NCI-H2107 (cell line): ENCODE measurements around the gene LDHD.

Experiments used
- DNase-seq: peaks from one replicate; lab custom pipeline; 2025; lab: John Stamatoyannopoulos, UW

LDHD gene

DNA sequence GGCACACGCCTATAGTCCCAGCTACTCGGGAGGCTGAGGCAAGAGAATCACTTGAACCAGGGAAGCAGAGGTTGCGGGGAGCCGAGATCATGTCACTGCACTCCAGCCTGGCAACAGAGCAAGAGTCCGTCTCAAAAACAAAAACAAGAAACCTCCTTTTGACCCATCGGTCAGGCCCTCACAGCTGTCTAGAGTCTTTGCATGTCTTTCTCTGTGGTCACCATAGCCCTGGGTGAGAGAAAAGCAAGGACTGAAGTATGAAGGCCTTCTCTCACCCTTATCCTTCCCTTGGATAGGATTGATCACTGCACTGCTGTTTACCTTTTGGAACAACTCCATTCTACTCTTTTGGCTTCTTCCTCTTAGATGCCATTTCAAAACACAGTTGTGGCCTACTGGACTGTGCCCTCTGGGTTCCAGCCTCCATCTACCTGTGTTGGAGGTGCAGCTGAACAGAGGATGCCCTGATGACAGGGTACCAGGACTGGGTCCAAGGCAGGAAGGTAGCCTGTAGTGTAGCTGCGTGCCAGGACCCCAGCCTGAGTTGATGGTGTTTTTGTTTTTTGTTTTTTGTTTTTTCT, 37.1 kb downstream of the LDHD start:
- DNase-seq: no peak

DNA sequence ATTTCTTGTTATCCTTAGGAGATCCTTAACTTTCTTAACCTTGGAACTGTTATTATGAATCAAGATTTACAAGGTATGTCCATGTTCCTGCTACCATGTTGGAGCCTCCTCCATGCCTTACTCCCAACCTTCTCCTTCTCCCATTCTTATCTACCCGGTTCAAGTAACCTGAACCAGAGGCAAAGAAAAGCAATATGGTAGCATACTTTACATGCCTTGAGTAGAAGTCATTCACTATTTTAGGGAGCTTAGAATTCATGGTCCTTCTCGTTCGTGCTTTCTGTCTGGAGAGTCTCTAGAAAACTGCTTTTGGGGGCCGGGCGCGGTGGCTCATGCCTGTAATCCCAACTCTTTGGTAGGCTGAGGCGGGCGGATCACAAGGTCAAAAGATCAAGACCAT, 37.7 kb downstream of the LDHD start:
- DNase-seq: no peak

DNA sequence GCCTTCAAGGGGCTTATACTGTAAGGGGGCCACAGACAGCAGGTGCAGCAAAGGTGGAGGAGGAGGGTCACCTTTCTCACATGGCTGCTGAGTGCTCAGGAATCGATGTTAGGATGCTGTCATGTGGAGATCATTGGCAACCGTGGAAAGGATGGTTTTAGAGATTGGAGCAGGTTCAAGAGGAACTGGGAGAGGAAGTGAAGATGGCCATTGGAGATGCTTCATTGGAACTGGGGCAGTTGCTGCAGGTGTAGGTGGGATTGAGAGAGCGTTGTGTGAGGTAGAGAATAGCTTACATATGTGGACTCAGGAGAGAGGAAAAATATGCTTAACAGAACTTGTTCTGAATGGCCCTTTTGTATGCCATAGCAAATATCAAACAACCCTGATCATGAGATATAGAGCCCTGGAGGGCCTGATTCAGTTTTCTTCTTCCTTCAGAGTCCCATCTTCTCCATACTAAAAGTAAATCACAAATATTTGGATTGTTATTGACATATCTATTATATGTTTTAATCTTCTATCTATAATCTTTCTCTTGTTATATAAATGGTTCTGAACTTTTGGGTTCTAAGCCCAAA, 40.8 kb downstream of the LDHD start:
- no peak for DNase-seq

DNA sequence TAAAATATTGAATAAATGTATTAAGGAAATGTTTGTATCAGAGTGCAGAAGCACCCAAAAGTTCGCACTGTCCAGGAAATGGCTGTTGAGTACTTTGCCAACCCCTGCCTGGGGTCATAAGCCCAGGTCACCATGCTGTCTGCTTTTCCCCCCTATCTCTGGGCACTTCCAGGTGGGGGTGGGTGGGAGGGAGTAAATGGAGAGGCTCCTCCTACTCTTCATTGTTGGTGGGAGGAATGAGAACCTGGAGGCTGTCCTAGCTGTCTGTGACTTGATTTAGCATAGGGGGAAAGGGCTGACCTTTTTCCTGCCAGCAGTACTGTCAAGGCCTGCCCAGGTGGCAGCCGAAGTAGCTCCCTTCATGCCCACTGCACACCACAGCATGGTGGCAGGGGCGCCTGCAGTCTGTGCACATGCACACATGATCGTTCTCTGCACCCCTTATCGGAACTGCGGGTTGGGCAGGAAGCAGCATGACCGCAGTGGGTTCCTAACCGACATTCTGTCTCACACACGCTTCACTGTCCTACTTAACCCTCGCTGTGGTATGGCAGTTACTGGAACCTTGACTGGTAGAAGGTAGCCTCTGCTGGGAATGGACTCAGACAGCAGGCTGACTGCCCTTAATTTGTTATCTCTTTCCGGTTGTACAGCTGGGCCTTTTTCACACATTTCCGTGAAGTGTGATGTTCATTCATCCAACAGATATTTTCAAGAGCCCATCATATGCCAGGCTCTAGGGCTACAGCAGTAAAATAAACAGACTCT, 41.5 kb downstream of the LDHD start:
- DNase-seq: no peak

DNA sequence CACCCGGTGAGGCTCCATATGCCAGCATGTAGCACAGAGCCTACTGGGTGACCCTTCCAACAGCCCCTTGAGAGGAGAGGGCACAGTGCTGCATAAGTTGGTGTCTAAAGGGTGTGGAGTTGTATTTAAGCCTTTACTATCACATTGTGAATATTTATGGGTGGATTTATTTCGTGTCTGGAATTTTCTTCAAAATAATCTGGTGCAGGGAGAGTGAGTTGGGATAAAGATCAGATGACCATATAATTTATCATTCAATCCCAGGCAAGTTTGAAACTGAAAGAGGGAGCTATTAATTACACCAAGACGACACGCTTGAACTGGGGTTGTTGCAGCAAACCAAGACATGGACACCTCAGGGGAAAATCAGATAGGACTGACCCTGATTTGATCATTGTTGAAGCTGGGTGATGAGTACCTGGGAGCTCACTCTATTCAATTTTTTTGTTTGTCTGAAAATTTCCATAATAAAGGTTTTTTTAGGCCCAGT, 42.2 kb downstream of the LDHD start:
- no peak for DNase-seq

DNA sequence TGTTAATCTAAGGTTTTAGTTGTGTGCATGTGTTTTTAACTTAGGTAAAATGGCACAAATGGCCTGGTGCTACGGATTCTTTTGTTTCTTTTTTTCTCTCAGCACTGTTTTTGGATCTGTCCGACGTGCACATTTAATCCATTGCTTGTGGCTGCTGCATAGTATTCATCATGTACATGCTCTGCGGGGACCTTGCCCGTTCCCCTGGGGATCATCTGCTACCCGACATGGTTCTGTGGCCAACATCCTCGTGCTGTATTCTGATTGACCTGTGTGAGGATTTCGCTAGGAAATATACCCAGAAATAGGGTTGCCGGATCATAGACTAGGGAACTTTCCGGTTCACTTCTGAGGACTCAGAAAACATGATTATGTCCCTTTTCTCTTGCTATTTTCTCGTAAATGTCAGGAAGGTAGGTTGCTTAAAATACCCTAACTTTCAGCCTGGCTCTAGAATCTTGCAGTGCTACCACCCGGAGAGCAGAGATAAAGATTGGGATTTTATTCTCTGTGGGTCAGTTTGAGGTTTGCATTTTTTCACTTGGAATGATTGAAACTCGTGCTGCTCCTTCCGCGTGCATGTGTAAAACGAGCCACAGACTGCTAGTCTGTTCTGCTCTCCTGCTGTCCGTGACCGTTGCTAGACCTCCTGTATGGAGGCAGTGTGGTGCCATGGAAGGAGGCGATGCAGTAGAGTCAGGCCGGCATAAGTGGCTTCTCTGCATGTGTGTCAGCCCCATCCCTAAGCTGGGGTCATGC, 42.9 kb downstream of the LDHD start:
- DNase-seq: no peak

DNA sequence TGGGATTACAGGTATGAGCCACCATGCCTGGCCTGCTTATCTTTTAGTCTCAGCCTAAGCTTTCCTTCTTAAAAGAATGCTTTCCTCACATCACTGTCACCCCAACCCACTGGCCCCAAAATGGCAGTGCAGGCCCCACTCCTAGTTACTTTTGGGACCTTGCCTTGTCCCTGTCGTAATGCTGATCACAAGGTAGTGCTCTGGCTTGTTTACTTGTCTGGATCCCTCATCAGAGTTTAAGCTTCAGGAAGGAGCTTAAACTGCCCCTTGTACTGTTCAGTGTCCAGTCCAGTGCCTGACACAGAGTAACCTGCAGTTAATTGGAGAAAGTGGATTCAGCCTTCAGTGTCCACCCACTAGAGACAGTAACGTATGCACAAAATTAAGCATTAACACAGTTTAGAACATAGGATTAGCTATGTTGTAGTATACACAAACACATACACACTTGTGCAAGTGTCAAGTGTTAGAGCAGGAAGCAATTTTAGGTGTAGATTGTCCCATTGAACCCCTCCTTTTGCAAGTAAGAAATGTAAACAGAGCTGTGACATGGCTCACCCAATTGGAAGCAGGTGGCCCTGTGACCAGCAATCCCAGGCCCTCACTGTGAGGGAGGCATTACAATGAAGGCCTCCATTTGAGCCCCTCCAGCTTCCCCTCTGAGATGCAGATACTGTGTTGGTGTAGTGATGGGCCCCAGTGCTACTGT, 44.2 kb downstream of the LDHD start:
- DNase-seq: no peak

DNA sequence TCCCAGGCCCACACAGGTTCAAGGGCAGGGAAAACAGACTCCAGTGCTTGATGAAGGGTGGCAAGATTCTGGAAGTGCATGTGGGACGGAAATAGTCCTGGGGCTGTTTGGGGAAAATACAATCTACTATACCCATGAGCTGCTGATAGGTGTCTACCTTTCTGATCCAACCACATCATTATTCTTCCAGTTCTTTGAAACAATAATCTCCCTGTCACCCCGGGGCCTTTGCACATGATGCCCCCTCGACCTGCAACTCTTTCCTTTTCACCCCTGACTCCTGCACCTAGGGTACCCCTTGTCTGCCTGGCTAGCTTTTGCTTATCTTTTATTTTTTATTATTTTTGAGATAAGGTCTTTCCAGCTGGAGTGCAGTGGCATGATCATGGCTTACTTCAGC, 45.0 kb downstream of the LDHD start:
- DNase-seq: no peak

DNA sequence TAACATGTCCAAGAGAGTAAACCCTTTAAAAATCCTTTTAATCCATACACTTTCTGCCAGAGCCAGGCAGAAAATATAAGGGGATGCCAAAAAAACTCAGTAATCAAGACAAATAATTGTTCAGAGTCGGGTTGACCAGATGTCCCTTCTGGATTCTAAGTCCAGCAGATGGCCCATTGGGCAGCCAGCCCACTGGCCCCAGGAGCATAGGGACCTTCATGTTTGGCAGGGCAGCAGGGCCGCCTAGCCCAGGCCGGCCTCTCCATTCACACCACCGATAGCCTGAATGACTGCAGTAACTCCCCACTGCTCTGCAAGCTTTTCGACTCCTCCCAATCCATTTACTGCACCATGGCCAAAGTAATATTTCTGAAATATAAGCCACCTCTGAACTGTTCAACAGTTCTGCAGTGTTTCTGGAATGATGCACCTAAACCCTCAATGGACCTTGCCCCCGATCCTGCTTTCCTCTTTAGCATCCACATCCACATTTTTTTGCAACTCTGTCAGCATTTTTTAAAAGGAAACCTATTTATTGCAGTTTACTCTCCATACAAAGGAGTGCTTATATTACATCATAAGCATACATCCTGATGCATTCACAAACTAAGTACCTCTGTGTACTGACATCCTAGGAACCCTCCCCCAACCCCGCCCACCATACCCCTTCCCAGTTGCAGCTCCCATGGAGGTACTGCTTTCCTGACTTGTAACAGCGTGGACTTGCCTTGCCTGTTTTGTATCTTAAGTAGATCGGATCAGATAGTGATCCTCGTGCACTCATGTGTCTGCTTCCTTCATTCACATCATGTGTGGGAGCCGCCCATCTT, 46.4 kb downstream of the LDHD start:
- no peak for DNase-seq

DNA sequence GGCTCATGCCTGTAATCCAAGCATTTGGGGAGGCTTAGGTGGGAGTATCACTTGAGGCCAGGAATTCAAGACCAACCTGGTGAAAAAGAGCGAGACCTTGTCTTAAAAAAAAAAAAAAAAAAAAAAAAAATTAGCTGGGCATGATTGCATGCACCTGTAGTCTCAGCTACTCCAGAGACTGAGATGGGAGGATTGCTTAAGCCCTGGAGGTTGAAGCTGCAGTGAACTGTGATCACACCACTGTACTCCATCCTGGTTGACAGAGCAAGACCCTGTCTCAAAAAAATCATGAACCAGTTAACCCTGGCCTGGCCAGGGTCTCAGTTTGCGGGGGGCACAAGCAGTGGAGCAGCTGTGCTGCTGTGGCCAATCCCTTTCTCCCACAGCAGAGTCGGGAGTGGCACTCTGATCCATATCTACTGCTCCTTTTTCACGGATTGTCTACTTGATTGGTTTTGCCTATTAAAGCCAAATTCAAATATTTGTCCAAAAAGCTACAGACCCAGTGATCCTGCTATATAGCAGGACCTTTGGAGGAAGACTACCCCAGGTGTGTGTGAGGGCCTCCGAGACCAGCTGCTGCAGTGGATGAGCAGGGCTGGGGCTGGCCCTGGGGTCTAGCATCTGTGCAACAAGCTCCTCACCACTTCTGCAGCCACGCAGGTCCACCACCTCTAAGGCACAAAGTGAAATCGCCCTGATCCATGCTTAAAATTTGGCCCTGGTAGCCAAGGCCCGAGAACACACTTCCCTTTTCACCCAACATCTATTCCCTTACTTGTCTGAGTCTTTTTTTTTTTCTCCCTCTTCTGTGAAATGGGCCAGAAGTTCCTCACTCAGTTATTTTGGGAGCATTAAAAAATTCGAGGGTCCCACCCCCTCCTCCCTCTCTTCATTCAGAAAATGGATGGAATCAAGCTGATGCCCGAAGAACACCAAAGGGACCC, 48.2 kb downstream of the LDHD start:
- DNase-seq: no peak

DNA sequence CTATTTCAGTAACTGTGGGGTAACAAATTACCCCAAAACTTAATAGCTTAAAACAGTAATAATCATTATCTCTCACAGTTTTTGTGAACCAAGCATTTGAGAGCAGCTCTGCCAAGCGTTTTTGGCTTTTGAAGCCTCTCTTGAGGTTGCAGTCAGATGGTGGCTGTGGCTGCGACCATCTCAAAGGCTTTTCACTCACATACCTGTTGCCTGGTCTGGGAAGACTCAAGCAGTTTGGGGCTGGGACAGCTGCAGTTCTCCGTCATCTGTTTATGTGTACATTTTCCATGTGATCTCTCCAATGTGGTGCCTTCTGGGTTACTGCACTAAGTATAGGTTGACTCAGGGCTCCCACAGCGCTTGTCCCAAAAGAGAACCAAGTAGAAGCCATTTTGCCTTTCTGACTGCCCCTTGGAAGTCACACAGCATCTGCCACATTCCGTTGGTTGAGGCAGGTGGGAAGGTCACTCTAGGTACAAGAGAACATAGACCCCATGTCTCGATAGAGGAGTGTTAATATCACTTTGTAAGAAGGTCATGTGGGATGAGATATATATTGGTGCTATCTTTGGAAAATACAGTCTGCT, 49.6 kb downstream of the LDHD start:
- DNase-seq: no peak

DNA sequence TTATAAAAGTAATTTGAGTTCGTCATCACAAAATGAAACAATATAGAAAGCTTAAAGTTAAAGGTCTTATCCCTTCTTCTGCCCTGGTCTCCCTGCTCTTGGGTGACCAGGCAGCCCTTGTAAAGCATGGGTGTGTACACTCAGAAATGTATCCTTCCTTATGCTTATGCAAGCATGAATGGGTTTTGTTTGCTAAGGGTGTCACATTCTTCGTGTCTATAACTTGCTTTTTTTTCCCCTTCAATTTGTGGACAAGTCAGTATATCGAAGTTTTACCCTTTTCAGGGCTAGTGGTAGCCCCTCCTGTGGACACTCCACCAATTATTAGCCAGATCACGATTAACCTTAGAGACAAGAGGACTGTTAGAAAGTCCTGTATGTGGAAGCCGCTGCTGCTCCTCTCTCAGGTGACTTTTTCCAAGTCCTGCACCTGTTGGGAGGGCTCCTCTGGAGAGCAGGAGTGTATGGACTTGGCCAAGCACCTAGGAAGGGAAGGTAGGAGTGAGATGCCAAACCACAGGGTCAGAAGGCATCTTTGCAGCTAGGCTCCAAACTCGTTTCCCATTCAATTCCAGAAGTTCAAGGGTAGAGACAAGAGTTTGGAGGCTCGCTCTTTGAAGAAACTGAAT, 50.9 kb downstream of the LDHD start:
- DNase-seq: no peak

DNA sequence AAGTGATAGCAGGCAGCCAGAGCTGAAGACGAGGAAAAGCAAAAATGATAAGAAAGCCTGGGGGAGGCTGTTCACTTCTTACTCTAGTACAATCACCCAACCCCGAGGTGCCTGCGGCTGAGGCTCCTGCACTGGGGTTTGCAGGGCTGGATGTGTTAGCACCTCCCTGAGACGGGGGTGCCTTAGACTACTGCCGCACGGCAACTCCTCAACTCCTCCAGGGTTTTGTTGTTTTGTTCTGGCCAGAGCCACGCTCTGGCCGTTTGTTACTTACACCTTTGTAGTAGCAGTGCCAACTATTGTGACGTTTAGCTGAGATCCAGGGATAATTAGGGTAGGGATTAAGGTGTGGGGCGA, 51.5 kb downstream of the LDHD start:
- DNase-seq: no peak

DNA sequence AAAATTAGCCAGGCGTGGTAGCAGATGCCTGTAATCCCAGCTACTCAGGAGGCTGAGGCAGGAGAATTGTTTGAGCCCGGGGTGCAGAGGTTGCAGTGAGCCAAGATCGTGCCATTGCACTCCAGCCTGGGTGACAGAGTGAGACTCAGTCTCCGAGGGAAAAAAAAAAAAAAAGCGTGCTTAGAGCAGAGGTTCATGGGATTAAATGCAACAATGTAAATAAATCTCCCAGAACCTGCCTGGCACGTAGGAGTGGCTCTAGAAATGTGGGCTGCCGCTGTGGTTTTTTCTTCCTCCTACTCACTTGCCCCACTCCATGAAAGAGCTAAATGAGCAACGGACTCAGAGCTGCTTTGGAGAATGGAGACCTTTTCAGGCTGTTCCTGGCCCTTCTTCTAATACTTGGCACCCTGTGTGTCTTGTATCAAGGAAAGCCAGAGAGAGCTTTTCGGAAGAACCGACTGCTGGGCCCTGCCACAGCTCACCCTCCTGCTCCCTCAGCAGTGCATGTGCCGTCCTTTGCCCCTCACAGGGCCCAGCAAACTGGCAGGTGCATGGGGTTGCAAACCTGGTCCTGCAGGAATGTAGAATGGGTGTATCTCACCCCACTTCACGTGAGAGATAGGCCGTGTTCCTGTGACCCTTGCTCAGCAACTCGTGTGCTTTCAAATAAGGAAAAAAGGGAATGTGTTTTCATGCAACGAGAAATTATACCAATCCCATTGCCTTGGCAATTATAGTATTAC, 52.0 kb downstream of the LDHD start:
- no peak for DNase-seq

DNA sequence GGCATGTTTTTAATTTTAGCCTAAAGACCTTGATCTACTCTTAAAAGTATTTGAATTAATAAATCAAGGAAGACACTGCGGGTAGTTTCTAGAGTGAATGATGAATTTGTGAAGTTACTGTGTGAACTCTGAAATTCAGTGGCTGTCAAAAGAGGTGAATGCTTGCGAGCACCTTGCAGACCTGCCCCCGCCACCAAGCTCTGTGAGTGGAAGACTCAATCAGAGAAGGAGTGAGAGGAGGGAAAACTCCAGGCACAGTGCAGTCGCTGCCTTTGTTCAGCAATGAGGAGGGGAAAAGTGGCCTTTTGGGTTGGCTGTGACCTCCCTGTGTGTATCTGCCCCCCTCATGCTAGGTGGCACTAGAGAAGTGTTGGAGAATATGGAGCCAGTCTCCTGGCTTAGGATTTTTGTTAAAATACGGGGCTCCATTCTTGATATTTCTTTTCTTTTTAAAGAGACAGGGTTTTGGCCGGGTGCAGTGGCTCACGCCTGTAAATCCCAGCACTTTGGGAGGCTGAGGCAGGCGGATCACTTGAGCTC, 53.0 kb downstream of the LDHD start:
- no peak for DNase-seq

DNA sequence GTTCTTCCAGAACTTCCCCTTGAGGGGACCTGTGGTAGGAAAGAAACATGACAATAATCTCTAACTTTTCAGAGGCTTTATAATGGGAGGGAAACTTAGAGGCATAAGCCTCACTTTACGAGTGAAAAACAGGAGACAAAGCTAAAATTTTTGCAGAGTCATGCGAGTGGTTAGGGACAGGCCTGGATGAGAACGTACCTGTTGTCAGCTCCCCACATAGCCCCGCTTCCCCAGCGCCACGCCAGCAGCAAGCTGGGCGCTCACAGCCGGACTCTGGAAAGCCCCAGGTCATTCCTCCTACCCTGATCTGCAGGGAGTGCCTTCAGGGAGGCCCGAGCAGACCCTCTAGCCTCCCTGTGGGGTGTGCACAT, 53.6 kb downstream of the LDHD start:
- DNase-seq: no peak

DNA sequence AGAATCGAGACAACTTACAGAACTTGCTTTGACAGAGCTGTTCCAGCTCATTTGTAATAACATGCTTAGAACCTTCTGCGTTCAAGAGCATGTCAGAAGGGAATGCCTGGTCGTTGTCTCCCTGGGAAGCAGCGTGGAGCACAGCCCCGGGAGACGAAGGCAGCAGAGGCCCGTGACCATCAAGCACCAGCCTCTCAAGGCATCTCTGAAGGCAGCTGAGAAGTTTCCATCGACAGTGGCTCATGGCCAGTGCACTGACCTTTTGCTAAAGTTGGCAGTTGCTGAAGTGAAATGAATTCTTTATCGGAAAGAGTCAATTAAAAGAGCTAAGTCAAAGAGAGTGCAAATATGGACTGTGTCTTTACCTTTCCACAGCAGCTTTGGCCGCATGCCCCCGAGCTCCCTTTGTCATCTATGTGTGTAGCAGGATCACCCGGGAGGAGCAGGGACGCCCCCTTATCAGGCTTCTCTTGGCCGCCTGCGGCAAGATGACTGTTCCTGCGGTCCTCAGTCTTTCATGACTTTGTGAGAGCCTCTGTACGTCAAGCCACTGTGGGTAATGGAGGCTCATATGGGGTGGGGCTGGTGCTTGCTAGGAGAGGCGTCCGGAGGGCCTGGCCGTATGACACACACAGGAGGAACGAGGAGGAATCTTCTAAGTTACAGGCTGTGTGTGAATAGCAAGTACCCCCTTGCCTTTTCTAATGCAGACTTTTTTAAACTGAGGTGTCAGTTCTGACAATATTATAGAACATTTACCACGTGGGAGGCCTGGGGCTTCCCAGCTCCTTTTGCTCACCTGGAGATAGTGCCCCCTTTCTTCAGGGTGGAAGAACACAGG, 54.2 kb downstream of the LDHD start:
- DNase-seq: no peak
